GM12874 (cell line): Measurements from ENCODE around the gene ZSCAN30.

Source experiments
- TF ChIP-seq, protein P1 (sequence below): IDR thresholded peaks from 2 replicates; pipeline ENCODE4 v1.5.1; 2011; ENCODE audit warnings: low read depth, mild to moderate bottlenecking, control low read depth, low read length, moderate library complexity; ENCODE audit not compliant: insufficient read depth

The ZSCAN30 gene

DNA sequence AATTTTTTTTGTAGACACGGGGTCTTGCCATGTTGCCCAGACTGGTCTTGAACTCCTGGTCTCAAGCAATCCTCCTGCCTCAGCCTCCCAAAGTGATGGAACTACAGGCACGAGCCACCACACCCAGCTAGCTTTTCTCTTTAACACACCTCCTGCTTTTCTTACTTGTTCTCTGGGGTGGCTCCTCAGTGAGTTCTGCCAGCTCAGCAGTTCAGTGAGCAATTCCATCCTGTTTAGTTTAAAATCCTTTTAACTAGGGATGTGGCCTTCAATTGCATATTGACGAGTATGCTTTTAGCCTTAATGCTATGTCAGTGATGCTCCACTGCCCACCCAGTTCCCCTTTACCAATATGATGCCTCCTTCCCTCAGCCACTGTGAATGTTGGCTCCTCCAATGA lies 33.1 kb downstream of the ZSCAN30 start:
- TF ChIP-seq, protein P1, sequence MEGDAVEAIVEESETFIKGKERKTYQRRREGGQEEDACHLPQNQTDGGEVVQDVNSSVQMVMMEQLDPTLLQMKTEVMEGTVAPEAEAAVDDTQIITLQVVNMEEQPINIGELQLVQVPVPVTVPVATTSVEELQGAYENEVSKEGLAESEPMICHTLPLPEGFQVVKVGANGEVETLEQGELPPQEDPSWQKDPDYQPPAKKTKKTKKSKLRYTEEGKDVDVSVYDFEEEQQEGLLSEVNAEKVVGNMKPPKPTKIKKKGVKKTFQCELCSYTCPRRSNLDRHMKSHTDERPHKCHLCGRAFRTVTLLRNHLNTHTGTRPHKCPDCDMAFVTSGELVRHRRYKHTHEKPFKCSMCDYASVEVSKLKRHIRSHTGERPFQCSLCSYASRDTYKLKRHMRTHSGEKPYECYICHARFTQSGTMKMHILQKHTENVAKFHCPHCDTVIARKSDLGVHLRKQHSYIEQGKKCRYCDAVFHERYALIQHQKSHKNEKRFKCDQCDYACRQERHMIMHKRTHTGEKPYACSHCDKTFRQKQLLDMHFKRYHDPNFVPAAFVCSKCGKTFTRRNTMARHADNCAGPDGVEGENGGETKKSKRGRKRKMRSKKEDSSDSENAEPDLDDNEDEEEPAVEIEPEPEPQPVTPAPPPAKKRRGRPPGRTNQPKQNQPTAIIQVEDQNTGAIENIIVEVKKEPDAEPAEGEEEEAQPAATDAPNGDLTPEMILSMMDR, result no peak

DNA sequence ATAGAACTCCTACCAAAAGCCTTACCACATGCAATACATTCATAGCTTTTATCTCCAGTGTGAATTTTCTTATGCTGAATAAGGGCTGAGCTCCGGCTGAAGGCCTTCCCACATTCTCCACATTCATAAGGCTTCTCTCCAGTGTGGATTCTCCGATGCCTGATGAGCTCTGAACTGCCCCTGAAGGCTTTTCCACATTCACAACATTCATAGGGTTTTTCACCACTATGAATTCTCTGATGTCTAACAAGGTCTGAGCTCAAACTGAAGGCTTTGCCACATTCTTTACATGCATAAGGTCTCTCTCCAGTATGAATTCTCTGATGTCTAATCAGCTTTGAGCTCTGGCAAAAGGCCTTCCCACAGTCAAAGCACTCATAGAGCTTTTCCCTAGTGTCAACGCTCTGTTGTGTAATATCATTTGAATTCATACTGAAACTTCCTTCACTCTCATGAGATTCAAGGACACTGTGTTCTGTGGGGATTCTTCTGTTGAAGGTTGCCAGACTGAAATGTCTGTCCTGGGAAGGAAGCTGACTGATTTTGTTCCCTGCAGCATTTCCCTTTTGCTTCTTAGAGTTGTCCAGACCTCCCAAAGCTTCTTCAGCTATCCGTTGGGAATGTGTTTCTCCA lies 36.3 kb downstream of the ZSCAN30 start:
- TF ChIP-seq, protein P1, result no peak

DNA sequence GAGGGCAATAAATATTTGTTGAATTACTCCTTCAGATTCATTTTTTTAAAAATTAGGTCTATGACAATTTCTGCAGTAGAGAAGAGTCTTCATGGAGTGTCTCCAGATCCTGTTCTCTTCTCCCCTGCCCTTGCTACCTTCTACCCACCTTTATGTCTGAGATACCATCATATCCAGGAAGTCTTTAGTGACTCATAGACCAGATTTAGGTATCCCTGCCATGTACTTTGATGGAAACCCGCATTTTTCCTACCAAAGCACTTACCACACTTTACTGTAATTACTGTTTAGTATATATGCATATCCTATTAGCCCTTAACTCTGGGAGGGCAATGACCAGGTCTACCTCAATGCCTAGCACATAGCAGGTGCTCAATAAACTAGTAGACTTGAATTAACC lies 37.6 kb downstream of the ZSCAN30 start:
- TF ChIP-seq, protein P1, result no peak

DNA sequence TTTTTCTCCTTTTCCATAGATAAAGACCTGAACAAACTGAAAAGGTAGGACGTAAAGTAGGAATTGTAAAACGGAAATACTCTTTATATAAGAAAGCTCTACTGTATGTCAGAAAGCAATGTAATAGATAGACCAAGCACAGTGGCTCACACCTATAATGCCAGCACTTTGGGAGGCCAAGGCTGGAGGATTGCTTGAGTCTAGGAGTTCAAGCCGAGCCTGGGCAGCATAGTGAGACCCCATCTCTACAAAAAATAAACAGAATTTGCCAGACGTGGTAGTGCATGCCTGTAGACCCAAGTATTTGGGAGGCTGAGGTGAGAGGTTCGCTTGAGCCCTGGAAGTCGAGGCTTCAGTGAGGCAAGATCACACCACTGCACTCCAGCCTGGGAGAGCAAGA lies 41.6 kb downstream of the ZSCAN30 start:
- TF ChIP-seq, protein P1, result no peak

DNA sequence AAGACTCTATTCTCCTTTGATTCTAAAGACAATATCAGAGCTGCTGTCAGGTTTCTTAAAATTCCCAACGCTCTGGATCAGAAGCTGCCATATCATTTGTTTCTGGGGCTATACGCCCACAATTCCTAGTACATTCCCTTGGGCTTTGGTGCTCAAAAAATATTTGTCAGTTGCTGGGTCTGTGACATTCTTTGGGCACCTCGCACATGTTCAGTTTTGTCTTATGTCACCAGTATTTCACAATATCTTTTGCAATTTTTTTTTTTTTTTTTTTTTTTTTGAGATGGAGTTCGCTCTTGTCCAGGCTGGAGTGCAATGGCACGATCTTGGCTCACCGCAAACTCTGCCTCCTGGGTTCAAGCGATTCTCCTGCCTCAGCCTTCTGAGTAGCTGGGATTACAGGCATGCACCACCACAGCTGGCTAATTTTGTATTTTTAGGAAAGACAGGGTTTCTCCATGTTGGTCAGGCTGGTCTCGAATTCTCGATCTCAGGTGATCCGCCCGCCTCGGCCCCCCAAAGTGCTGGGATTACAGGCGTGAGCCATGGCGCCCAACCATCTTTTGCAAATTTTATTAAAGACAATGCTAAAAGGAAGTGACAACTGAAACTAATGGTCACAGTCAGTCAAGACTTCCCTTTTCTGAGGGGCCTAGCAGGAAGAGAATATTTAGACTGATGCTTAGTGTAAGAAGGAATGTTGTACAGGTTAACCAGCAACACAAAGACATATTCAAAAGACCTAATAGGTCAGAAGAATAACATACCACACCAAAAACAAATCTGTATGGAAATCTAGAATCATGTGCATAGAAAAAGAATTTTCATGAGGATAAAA lies 42.4 kb downstream of the ZSCAN30 start:
- TF ChIP-seq, protein P1, result no peak

DNA sequence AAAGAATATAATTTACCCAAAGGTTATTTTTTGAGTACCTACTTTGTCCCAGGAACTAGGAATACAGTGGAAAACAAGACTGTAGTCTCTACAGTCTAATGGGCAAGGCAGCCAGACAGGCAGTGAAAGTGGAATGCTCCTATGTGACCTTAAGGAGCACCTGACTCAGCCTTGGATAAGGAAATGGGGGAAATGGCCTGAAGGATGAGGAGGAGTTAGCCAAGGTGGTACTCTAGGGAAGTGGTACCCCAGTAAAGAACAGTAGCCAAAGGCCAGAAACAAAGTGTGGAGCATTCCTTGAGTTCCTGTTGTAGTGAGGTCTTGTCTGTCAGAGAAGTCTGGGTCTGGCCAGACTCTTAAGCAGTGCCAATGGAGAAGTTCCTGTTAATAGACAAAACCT lies 43.2 kb downstream of the ZSCAN30 start:
- TF ChIP-seq, protein P1, result no peak

DNA sequence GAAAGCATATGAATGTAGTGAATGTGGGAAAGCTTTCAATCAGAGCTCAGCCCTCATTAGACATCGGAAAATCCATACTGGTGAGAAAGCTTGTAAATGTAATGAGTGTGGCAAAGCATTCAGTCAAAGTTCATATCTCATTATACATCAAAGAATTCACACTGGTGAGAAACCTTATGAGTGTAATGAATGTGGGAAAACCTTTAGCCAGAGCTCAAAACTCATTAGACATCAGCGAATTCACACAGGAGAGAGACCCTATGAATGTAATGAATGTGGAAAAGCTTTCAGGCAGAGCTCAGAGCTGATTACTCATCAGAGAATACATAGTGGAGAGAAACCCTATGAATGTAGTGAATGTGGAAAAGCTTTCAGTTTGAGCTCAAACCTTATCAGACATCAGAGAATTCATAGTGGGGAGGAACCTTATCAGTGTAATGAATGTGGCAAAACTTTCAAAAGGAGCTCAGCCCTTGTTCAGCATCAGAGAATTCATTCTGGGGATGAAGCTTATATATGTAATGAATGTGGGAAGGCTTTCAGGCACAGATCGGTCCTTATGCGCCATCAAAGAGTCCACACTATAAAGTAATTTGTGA lies 44.2 kb downstream of the ZSCAN30 start:
- TF ChIP-seq, protein P1, result no peak
